MM.1S (cell line): ENCODE data around the gene KDELR1.
"Not testable (repeated sequence)": the region's sequence is repeated elsewhere in the genome, so short reads cannot be mapped to it uniquely, and the experiment has no call there.

Source experiments
- DNase-seq: peaks from one replicate; pipeline ENCODE4 v3.0.0-alpha.2; 2015
- H2AFZ ChIP-seq: fragments of 300-600 bp; sonication (generic); 2 replicates; pipeline ENCODE4 v1.6.0; 2016; ENCODE audit warnings: antibody characterized with exemption, low read length
- H3F3A ChIP-seq: fragments of 300-600 bp; sonication (generic); 2 replicates; pipeline ENCODE4 v1.6.1; 2016; ENCODE audit warnings: mild to moderate bottlenecking, antibody characterized with exemption, low read length, moderate library complexity, mixed read lengths; ENCODE audit not compliant: insufficient read depth
- H3K27ac ChIP-seq: fragments of 300-600 bp; sonication (generic); 2 replicates; pipeline ENCODE4 v1.5.1; 2016; ENCODE audit warnings: mild to moderate bottlenecking, low read length
- H3K27me3 ChIP-seq: fragments of 300-600 bp; sonication (generic); replicated peaks from 2 replicates; pipeline ENCODE4 v1.6.0; 2016; ENCODE audit warnings: low read length; ENCODE audit not compliant: insufficient read depth
- H3K36me3 ChIP-seq: fragments of 300-600 bp; sonication (generic); replicated peaks from 2 replicates; pipeline ENCODE4 v1.6.1; 2016; ENCODE audit warnings: mild to moderate bottlenecking, low read length, mixed read lengths; ENCODE audit not compliant: insufficient read depth
- H3K4me1 ChIP-seq: fragments of 300-600 bp; sonication (generic); 2 replicates; pipeline ENCODE4 v1.6.1; 2016; ENCODE audit warnings: low read length, mixed read lengths
- H3K4me2 ChIP-seq: fragments of 300-600 bp; sonication (generic); 2 replicates; pipeline ENCODE4 v1.6.0; 2016; ENCODE audit warnings: low read depth, low read length
- H3K4me3 ChIP-seq: fragments of 300-600 bp; sonication (generic); 2 replicates; pipeline ENCODE4 v1.5.1; 2016; ENCODE audit warnings: low read length, mixed read lengths
- H3K79me2 ChIP-seq: fragments of 300-600 bp; sonication (generic); 2 replicates; pipeline ENCODE4 v1.6.1; 2016; ENCODE audit warnings: mixed run types, low read length, mixed read lengths
- H3K9ac ChIP-seq: fragments of 300-600 bp; sonication (generic); 2 replicates; pipeline ENCODE4 v1.6.1; 2016; ENCODE audit warnings: low read length, mixed read lengths
- H3K9me2 ChIP-seq: fragments of 300-600 bp; sonication (generic); replicated peaks from 2 replicates; pipeline ENCODE4 v1.6.1; 2016; ENCODE audit warnings: mild to moderate bottlenecking, low read length, mixed read lengths; ENCODE audit not compliant: insufficient read depth
- H3K9me3 ChIP-seq: fragments of 300-600 bp; sonication (generic); replicated peaks from 2 replicates; pipeline ENCODE4 v1.6.1; 2016; ENCODE audit warnings: mild to moderate bottlenecking, low read length, mixed read lengths; ENCODE audit not compliant: insufficient read depth
- H4K20me1 ChIP-seq: fragments of 300-600 bp; sonication (generic); 2 replicates; pipeline ENCODE4 v1.6.1; 2016; ENCODE audit warnings: mild to moderate bottlenecking, low read length, moderate library complexity, mixed read lengths; ENCODE audit not compliant: insufficient read depth
- CTCF ChIP-seq: fragments of 300-600 bp; sonication (generic); IDR thresholded peaks from 2 replicates; pipeline ENCODE4 v1.5.1; 2016; ENCODE audit warnings: antibody characterized with exemption, low read length, mixed read lengths
- EZH2 ChIP-seq: fragments of 300-600 bp; sonication (generic); optimal IDR thresholded peaks from 2 replicates; pipeline ENCODE3; 2017; ENCODE audit warnings: low read depth, mild to moderate bottlenecking, antibody characterized with exemption, low read length, mixed read lengths
- EZH2phosphoT487 ChIP-seq: fragments of 300-600 bp; sonication (generic); IDR thresholded peaks from 2 replicates; pipeline ENCODE4 v1.6.1; 2018; ENCODE audit warnings: antibody characterized with exemption, low read length

KDELR1 gene

DNA sequence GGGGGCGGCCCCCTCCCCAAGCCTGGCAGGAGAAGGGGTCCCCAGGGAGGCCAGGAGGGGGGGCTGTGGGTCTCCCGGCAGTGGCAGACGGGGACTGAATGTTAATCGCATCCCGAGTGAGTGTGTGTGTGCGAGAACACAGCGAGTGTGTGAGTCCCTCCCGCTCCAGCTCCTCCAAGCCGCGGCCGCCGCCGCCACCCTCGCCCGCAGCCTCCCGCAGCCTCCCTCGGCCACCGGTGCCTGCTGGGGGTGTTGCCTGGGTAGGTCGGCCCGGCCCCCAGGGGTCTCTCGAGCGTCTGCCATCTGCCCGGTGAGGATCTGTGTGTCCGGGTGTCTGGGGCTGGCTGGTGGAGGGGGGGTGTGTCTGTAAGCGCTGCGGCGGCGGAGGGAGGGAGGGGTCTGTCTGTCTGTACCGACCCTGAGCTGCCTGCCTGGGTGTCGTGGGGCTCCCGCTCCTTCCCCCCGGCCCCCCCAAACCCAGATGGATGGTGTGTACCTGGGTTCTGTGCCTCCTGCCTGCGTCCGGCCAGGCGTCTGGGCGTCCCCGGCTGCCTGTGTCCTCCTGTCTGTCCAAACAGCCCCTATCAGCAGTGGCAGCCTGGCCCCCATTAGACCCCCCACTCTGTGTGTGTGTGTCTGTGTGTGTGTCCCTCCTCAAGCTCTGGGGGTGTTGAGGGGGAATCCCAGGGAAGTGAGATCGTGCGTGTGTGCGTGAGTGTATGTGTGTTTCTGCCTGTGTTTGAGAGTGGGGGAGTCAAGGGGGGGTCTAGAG lies 2.4 kb upstream of the KDELR1 start, which contains the start of gene GRIN2D:
TSS of gene GRIN2D (plus strand) at position 110 of the 772 bp plus-strand sequence. CDS start 4,725 bp downstream, outside the sequence.
- no peak for TF ChIP-seq EZH2
- no peak for TF ChIP-seq CTCF
- TF ChIP-seq EZH2phosphoT487, result no peak; the same call in 1 of the 2 replicates
- H2AFZ ChIP-seq, result no peak within 1 kb of the TSS
- no peaks in the 10 kb centered on the region for H3K36me3 ChIP-seq
- peaks cover 17% of the 10 kb centered on the region for H3K4me1 ChIP-seq
- H3K27ac ChIP-seq, result no peak within 1 kb of the TSS
- H3K9me3 ChIP-seq, result no peaks in the 10 kb centered on the region
- H3F3A ChIP-seq, result peaks cover 17% of the 10 kb centered on the region
- no peak within 1 kb of the TSS for H3K9ac ChIP-seq
- no peak within 1 kb of the TSS for H3K4me2 ChIP-seq
- H3K79me2 ChIP-seq, result peaks cover 34% of the 10 kb centered on the region
- no peaks in the 10 kb centered on the region for H4K20me1 ChIP-seq
- no peaks in the 10 kb centered on the region for H3K9me2 ChIP-seq
- H3K4me3 ChIP-seq, result no peak within 1 kb of the TSS
- DNase-seq, result no peak
- peaks cover 51% of the 10 kb centered on the region for H3K27me3 ChIP-seq

DNA sequence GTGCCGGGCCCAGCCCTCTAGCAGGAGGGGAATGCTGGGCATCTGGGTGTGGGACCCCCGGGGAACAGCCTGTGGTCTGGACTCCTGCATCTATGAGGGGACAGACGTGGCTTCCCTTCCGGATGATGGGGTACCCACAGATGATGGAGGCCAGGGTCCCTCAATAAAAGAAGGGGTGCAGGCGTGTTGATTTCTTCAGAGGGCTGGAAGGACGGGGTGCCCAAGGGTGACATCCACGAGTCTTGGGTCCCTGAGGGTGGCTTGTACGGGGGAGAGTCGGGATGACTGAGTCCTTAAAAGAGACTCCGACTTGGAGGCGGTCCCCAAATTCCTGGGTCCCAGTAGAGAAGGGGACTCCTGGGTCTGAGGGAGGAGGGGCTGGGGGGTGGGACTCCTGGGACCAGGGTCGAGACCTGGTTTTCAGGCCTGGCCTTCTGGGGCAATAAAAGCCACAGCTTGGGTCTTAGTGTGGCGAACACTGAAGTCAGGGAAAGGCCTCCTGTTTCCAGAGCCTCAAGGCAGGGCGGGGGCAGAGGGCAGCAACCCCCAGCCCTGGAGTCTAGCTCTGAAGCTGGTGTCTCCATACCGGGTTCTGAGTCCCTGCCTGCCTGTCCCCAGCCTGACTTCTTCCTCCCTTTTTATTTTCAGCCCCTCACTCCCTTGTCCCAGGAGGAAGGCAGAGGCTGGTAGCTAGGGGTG lies 1.7 kb upstream of the KDELR1 start:
- Histone ChIP-seq H3K27ac (no peak overlapping the region), H3K9ac (no peak overlapping the region), H4K20me1 (no peaks in the 10 kb centered on the region), H3K79me2 (peaks cover 42% of the 10 kb centered on the region), H3K4me3 (no peak overlapping the region), H3K4me2 (no peak overlapping the region), H3K36me3 (peaks cover 6% of the 10 kb centered on the region; the same call in 1 of the 2 replicates), H3K9me3 (no peaks in the 10 kb centered on the region), H3K4me1 (peaks cover 24% of the 10 kb centered on the region), H2AFZ (no peak overlapping the region), H3F3A (peaks cover 22% of the 10 kb centered on the region), H3K27me3 (peaks cover 51% of the 10 kb centered on the region), H3K9me2 (no peaks in the 10 kb centered on the region)
- TF ChIP-seq EZH2 (no peak), EZH2phosphoT487 (no peak), CTCF (no peak)
- DNase-seq, result no peak

- Histone ChIP-seq H3K4me2 (peak overlapping the region; percentile 70; the same call in 1 of the 2 replicates), H3F3A (peaks cover 29% of the 10 kb centered on the region), H3K27me3 (peaks cover 43% of the 10 kb centered on the region), H3K4me1 (peaks cover 23% of the 10 kb centered on the region), H3K79me2 (peaks cover 46% of the 10 kb centered on the region)
- not testable (repeated sequence) for H3K9me2 ChIP-seq, H4K20me1 ChIP-seq, H3K27ac ChIP-seq, H3K4me3 ChIP-seq, H2AFZ ChIP-seq, DNase-seq, H3K36me3 ChIP-seq, H3K9me3 ChIP-seq, H3K9ac ChIP-seq
These were observed 624 bp upstream of the KDELR1 start for GRCh38 chr19:48392006-48392344.
